GM04504 (cell line): Measurements from ENCODE around the gene CDH22.
A peak's percentile ranks its signal among the peaks of the same experiment; 100 is the strongest.

Experiments used
- DNase-seq: peaks from one replicate; pipeline ENCODE4 v3.0.0-alpha.2; 2012; ENCODE audit warnings: low read depth

Gene CDH22

DNA sequence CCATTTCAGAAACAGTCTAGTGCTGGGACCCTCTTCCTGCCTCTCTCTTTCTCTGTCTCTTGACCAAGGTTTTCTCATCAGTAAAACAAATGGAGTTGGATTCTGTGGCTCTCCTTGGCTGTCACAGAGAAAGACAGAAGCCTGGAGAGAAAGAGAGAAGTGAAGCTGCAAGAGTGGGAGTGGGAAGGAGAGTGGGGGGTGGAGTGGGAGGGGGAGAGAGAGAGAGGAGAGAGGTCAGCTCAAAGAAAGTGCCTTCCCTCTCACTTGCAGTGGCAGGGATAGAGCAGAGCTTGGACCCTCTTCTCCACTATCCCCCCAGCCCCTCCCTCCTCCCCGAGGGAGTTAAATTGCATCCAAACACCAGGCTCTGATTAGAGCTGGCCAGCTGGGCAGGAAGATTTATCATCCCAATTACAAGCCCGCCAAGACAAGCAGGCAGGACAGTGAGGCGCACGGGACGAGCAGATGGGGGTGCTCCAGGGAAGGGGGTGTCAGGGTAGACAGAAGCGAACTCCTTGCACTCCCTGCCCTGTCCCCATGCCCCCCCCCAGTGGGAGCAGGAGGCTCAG, 115.8 kb downstream of the CDH22 start:
- DNase-seq, result no peak

DNA sequence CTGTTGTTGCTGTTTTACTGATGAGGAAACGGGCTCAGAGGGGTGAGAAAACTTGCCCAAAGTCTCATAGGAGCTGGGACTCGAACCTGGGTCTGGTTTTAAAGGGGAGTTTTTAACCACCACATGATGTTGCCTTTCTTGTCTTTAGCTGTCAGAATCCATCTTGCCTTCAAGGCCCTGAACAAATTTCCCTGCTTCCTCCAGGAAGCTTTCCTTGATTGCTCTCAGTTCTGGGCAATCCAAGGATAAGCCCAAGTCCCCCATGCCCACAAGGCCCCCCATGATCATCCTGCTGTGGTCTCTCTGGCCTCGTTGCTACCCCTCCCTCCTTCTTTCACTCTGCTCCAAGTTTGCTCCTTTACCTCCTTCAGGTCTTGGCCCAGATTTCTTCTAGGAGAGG, 116.7 kb downstream of the CDH22 start:
- no peak for DNase-seq

DNA sequence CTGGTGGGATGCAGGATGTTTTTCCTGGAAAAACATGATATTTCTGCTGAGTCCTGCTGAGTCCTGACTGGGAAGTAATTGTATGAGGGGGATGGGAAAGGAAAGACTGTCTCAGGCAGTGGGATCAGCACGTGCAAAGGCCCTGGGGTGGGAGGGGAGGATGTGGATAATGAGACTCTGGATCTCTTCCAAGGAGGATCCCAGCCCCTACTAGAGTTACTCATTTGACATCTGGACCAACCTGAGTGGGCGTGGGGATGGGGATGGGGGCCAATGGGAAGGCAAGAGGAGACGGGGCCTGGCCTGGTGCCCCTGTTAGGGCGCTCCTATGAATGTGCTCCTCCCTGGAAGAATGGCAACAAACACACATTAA, 117.1 kb downstream of the CDH22 start:
- DNase-seq, result no peak

GRCh38 chr20:46190478-46191167, 117.7 kb downstream of the CDH22 start:
- no peak for DNase-seq

GRCh38 chr20:46188866-46189541, 119.3 kb downstream of the CDH22 start:
- no peak for DNase-seq

GRCh38 chr20:46186210-46186609, 122.1 kb downstream of the CDH22 start:
- DNase-seq, result no peak

GRCh38 chr20:46185353-46185752, 122.9 kb downstream of the CDH22 start:
- no peak for DNase-seq

DNA sequence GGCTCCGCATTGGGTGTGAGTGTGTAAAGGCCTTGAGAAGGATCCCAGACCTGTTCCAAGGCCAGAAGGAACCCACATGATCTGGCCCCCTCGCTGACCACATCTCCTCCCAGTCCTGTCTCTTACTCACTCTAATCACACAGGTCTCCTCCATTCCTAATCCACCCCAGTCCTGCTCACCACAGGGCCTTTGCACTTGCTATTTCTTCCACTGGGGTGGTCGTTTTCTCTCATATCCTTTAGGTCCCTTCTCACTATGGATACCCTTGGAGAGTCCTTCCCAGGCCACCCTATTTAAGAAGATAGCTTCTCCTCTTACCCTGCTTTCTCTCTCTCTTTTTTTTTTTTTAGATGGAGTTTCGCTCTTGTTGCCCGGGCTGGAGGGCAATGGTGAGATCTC, 124.5 kb downstream of the CDH22 start:
- DNase-seq, result no peak

GRCh38 chr20:46182276-46183200, 125.8 kb downstream of the CDH22 start:
- no peak for DNase-seq

DNA sequence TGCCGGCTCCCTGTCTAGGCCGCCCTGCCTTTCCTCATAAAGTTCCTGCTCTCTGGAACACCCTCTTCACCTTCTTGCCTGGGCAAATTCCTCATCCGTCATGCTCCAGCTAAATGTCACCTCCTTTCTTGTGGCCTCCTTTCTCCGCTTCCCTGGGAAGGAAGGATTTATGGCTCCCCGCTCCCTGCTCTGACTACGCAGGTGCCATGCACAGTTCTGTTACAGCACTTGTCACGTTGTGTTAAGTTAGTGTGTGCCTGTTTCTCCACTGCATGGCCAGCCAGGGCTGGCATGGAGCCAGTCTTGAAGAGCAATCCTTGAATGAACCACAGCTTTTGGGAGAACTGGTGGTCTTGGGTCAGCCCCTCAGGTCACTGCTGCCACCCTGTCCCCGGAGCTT, 128.4 kb downstream of the CDH22 start:
- DNase-seq, result no peak

DNA sequence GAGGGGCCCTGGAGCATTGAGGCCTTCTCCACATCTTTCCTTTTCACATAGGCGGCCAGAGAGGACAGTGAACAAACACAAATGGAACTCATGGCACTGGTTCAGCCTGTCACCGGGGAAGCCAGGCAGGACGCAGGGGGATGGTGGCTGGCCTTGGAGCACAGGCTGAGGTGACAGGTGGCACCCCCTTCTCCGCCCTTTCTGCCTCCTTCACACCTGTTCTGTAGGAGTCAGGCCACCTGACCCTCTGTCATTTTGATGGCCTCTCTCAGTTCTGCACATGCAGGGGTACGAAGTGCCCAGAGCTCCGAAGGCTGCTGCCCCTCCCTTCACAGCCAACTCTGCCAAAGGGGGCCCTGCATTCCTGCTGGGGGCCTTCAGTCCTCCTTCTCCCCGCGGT, 129.4 kb downstream of the CDH22 start:
- no peak for DNase-seq

GRCh38 chr20:46177768-46178167, 130.5 kb downstream of the CDH22 start:
- no peak for DNase-seq

DNA sequence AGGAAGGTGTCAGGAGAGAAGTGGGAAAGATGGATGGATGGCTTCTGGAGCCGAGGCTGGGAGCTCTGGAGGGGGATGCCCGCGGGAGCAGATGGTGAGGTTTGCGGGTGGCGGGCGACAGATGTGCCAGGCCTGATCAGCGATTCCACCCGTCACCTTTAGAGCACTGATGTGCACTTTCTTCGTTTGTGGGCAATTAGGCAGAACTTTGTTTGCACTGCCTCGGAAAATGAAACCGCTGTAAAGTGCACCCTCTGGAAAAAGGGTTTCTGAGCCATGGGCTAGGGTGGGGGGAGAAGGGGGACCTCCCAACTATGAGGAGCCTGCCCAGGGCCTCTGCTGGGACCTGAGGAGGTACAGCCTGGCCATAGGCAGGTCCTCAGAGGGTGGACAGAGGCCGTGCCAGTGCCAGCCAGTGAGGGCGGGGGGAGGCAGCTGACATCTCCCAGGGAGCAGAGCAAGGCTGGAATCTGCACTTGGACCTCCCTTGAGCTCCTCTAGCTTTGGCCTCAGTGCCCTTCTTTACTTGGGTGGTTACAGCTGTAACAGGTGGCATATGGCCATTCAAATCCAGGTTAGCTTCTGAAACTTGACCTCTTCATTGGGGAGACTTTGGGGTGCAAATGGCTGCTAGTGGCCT, 131.4 kb downstream of the CDH22 start:
- no peak for DNase-seq

GRCh38 chr20:46175127-46175494, 133.2 kb downstream of the CDH22 start:
- DNase-seq, result no peak

DNA sequence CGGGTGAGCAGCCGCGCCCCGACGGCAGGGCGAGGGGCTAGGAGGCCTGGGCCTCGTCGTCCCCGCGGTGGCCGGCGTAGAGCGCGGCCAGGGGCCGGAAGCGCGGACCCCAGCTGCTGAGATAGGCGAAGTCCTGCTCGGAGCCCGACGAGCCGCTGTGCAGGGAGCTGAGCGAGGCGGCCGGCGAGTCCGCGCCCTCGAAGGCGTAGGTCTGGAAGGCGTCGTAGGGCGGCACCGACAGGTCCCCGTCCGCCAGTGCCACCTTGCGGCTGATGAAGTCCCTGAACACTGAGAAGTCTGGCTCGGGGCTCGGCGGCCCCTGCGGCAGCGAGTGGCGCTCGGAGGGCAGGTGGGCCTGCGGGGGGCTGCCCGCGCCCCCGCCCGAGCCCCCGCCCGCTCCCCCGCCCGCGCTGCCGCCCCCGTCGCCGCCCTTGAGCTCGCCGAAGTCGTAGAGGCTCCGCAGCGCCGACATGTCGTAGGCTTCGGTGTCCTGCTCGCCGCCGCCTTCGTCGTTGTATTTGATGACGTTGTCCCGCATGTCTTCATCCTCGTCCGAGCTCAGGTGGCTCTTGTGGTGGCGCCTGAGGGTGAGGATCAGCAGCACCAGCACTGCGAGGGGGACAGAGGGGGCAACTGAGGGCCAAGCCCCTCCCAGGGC, 133.7 kb downstream of the CDH22 start:
- DNase-seq, result peak; percentile 7

- no peak for DNase-seq
These were observed 134.4 kb downstream of the CDH22 start for GRCh38 chr20:46173652-46174468.

DNA sequence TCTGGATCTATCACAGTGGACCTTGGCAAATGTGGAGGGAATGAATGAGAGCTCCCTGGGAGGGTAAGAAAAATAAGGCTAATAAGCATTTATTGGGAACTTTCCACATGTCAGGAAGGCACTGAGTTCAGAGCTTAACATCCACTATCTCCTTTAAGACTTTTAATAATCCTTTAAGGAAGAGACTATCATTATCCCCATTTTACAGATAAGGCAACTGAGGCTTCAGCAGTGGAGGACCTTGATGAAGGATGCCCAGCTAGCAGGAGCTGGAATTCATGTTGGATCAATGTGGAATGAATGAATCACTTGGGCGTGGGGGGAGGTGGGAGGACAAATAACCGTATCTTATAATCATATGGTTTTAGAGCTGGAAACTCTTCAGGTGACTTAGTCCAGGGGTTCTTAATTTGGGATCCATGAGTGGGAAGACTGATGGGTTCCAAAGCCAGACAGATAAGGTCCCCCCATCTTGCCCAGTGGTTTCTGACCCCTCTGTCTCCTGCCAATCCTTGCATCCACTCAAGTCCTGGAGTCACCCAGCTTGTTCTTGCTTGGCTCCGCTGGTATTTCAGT, 135.2 kb downstream of the CDH22 start:
- DNase-seq, result no peak

- DNase-seq, result no peak
These were observed 135.8 kb downstream of the CDH22 start for GRCh38 chr20:46172455-46172854.

- no peak for DNase-seq
These were observed 136.4 kb downstream of the CDH22 start for GRCh38 chr20:46171909-46172308.

- no peak for DNase-seq
These were observed 136.8 kb downstream of the CDH22 start for GRCh38 chr20:46171476-46171875.
